Measurements from ENCODE around the gene MED27.

MED27 gene

DNA sequence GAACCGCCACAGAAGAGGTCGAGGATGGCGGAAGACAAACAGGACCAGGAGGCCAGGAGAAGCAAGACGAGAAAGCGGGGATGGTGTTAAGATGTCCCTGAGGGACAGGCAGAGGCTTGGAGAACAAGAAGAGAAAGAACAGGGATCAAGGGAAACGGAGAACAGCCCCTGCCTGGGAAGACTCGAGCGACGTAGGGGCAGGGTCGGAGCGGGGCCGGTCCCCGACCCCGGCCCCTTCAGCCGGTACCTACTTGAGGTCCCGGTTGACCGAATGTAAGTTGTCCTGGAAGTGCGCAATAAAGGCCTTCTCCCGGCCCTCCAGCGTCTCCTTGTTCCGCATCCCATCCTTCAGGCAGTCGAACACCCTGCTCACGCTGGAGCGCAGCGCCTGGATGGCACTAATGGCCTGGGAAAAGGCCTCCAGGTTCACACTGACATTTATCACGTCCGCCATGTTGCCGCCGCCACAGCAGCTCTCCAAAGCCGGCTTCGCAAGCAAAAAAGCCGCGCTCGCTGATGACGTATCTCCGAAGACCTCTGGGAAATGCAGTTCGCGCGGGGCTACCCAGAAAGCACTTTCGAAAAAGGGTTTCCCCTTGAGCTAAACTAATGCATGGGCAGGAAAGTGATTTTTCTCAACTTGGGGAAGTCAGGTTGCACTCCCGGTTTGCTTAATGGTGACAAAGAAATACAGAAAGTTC is at the start of gene MED27:
TSS of gene MED27 (minus strand) at position 477 of the 701 bp plus-strand sequence. CDS start at position 454, 23 bp downstream.
- H3K36me3 Mint-ChIP-seq (ENCODE audit: low read depth) = peaks cover 46% of the 10 kb centered on the region
- peak; percentile 94 for DNase-seq
- peak within 1 kb of the TSS; percentile 94 for H3K27ac Mint-ChIP-seq
- H3K4me3 Mint-ChIP-seq = peak within 1 kb of the TSS; percentile 92
- H3K4me1 Mint-ChIP-seq (ENCODE audit: low read depth) = peaks cover 50% of the 10 kb centered on the region
- H3K27me3 Mint-ChIP-seq = no peaks in the 10 kb centered on the region
- H3K9me3 Mint-ChIP-seq = no peaks in the 10 kb centered on the region

DNA sequence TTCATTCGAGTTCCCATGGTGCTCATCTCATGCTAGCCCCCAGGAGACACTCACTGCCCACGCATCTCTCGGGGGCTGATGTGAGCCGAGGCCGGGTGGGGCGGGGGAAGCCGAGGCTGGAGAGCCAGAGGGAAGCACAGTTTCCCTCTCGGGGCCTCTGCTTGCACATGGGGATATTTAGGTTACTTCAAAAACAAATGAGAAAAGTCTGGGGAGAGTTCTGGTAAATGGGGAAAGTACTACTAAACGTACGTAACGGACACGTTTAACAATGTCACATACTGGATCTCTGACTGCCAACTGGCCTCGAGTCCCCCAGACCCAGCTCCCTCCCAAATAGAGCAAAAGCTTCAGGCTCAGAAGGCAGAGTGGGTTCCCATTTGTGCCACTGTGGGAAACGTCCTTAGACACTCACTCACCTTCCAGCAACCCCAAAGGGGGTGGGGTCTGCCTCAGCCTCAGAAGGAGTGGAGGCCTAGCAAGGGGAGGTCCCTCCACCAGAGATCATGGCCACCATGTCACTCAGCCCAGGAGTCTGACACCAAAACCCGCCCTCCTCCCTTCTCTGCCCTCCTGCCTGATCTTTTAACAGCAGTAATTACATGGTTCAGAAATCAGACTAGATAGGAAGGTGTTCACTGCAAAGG is 48.3 kb upstream of the MED27 start:
- Mint-ChIP-seq H3K9me3 (no peaks in the 10 kb centered on the region), H3K4me3 (no peak overlapping the region), H3K27me3 (peaks cover 91% of the 10 kb centered on the region), H3K36me3 (ENCODE audit: low read depth) (no peaks in the 10 kb centered on the region), H3K4me1 (ENCODE audit: low read depth) (peaks cover 22% of the 10 kb centered on the region), H3K27ac (no peak overlapping the region)
- no peak for DNase-seq

DNA sequence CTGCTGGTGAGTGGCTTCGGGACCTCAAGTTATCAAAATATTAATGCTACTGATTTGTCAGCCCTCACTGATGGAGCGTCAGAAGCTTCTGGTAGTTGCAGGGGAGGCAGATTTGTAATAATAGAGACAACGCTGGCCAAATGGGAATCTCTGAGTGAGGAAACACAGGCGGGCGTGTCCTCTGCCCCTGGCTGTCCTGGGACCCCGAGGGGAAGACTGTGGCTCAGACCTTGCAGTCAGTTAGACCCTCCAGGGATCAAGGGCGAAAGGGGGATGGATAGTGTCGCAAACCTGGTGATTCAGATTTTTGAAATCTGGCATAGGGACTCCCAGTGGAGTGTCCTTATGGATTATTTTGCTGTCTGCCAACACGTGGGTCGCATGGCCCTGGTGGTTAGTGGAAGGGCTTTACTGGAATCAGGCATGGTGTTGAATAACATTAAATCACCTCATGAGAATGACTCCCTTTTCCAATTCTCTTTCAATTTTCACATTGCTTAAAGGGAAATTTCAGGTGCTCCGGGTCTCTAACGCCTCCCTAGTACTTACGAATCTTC is 47.1 kb upstream of the MED27 start:
- peaks cover 22% of the 10 kb centered on the region for H3K4me1 Mint-ChIP-seq (ENCODE audit: low read depth)

GRCh38 chr9:132125944-132126679 is 46.4 kb upstream of the MED27 start:
- H3K36me3 Mint-ChIP-seq (ENCODE audit: low read depth) = no peaks in the 10 kb centered on the region
- no peaks in the 10 kb centered on the region for H3K9me3 Mint-ChIP-seq
- peaks cover 22% of the 10 kb centered on the region for H3K4me1 Mint-ChIP-seq (ENCODE audit: low read depth)
- no peak for DNase-seq
- peak overlapping the region; percentile 57 for H3K27ac Mint-ChIP-seq
- H3K27me3 Mint-ChIP-seq = peaks cover 87% of the 10 kb centered on the region
- H3K4me3 Mint-ChIP-seq = peak overlapping the region; percentile 50

More for the DNA sequence above, 47.1 kb upstream of the MED27 start:
- H3K27ac Mint-ChIP-seq = peak overlapping the region; percentile 57
- peak overlapping the region; percentile 50 for H3K4me3 Mint-ChIP-seq
- no peaks in the 10 kb centered on the region for H3K36me3 Mint-ChIP-seq (ENCODE audit: low read depth)
- no peak for DNase-seq
- no peaks in the 10 kb centered on the region for H3K9me3 Mint-ChIP-seq
- peaks cover 88% of the 10 kb centered on the region for H3K27me3 Mint-ChIP-seq

DNA sequence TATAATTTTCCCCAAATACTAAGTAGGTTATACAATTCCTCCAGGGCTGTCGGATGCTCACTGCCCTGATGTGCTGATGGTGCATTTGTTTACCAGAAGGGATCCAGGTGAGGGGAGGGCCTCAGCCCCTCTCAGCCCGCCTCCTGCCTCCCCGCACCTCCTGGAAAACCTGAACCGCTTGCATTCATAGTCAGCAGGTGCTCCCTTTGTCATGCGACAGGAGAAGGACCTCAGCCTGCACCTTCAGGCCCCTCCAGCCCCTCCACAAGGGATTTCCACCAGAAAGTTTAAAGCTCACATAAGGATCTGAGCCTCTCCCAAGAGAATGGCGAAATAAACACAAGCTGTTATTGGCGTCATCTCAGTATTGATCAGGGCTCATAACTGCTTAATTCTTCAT is 45.7 kb upstream of the MED27 start:
- H3K9me3 Mint-ChIP-seq = no peaks in the 10 kb centered on the region
- H3K4me1 Mint-ChIP-seq (ENCODE audit: low read depth) = peaks cover 22% of the 10 kb centered on the region
- no peak for DNase-seq
- no peaks in the 10 kb centered on the region for H3K36me3 Mint-ChIP-seq (ENCODE audit: low read depth)
- peaks cover 86% of the 10 kb centered on the region for H3K27me3 Mint-ChIP-seq
- no peak overlapping the region for H3K4me3 Mint-ChIP-seq
- no peak overlapping the region for H3K27ac Mint-ChIP-seq

- Mint-ChIP-seq H3K4me1 (ENCODE audit: low read depth) (peaks cover 22% of the 10 kb centered on the region), H3K27me3 (peaks cover 84% of the 10 kb centered on the region), H3K27ac (no peak overlapping the region), H3K4me3 (no peak overlapping the region), H3K36me3 (ENCODE audit: low read depth) (no peaks in the 10 kb centered on the region), H3K9me3 (no peaks in the 10 kb centered on the region)
- DNase-seq = no peak
Observed at GRCh38 chr9:132124800-132125199, 45.1 kb upstream of the MED27 start.

DNA sequence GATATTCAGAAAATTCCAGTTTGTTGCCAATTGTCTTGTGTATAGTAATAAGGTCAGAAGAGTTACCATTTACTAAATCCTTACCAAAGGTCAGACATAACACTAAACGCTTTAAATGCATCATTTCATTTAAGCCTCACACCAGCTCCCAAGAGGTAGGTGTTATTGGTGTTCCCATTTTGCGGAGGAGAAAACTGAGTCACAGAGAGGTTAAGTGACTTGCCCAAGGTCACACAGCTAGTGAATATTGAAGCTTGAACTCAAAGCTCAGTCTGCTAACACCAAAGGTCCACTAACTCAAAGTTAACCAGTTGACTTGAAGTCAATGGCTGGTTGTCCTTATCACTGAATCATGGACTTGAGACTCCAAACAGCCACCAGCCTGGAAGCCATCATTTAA is 41.4 kb upstream of the MED27 start:
- peaks cover 80% of the 10 kb centered on the region for H3K27me3 Mint-ChIP-seq
- peaks cover 10% of the 10 kb centered on the region for H3K4me1 Mint-ChIP-seq (ENCODE audit: low read depth)
- H3K36me3 Mint-ChIP-seq (ENCODE audit: low read depth) = no peaks in the 10 kb centered on the region
- no peak for DNase-seq
- no peaks in the 10 kb centered on the region for H3K9me3 Mint-ChIP-seq
- no peak overlapping the region for H3K27ac Mint-ChIP-seq
- H3K4me3 Mint-ChIP-seq = no peak overlapping the region

DNA sequence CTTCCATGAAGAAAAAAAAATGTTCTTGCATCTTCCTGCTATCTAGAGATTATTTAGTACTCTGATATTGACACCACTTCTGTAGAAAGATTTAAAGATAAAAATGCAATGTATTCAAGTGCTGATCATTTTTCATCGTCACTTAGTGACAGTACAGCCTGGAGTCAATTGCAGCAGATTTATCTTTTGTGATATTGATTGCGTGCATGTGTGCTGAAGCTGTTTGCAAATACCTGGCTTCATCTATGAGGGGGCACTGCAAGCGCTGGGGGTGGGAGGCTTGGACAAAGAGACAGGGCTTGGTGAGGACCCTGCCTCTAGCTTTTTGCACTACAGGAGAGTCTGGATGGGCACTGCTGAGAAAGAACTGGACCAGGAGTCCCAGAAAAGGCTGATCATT is 38.0 kb upstream of the MED27 start:
- no peaks in the 10 kb centered on the region for H3K9me3 Mint-ChIP-seq
- no peaks in the 10 kb centered on the region for H3K36me3 Mint-ChIP-seq (ENCODE audit: low read depth)
- H3K27me3 Mint-ChIP-seq = peaks cover 70% of the 10 kb centered on the region

GRCh38 chr9:132116583-132116982 is 36.9 kb upstream of the MED27 start:
- Mint-ChIP-seq H3K4me3 (no peak overlapping the region), H3K4me1 (ENCODE audit: low read depth) (no peaks in the 10 kb centered on the region), H3K9me3 (no peaks in the 10 kb centered on the region), H3K27me3 (peaks cover 73% of the 10 kb centered on the region), H3K36me3 (ENCODE audit: low read depth) (no peaks in the 10 kb centered on the region), H3K27ac (no peak overlapping the region)
- DNase-seq = no peak

More for the DNA sequence above, 38.0 kb upstream of the MED27 start:
- Mint-ChIP-seq H3K4me1 (ENCODE audit: low read depth) (no peaks in the 10 kb centered on the region), H3K4me3 (no peak overlapping the region), H3K27ac (no peak overlapping the region)
- no peak for DNase-seq

- no peak overlapping the region for H3K4me3 Mint-ChIP-seq
- peak; percentile 45 for DNase-seq
- no peaks in the 10 kb centered on the region for H3K9me3 Mint-ChIP-seq
- H3K27me3 Mint-ChIP-seq = peaks cover 70% of the 10 kb centered on the region
- no peaks in the 10 kb centered on the region for H3K4me1 Mint-ChIP-seq (ENCODE audit: low read depth)
- H3K27ac Mint-ChIP-seq = no peak overlapping the region
- H3K36me3 Mint-ChIP-seq (ENCODE audit: low read depth) = no peaks in the 10 kb centered on the region
Observed at GRCh38 chr9:132114102-132114707, 34.5 kb upstream of the MED27 start.

DNA sequence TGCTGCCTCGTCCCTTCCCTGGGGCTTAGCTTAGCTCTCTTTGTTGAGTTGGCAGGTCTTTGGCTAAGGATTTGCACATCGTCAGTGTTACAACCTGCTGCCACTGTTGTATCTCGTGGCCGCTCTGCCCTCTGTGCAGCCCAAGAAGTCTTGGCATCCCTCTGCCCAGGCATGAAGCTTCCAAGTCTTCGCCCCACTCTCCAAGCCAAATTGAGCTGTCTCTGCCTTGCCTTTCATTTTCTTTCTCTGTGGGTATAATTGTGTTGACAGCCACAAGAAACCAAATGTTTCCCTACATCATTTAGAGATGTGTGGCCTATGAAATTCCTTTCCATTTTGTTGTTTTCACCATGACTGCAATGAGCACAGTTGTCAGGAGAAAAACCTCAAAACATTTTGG is 29.6 kb upstream of the MED27 start:
- no peak for DNase-seq
- H3K9me3 Mint-ChIP-seq = no peaks in the 10 kb centered on the region
- H3K4me3 Mint-ChIP-seq = no peak overlapping the region
- peaks cover 4% of the 10 kb centered on the region for H3K4me1 Mint-ChIP-seq (ENCODE audit: low read depth)
- H3K27me3 Mint-ChIP-seq = peaks cover 67% of the 10 kb centered on the region
- no peaks in the 10 kb centered on the region for H3K36me3 Mint-ChIP-seq (ENCODE audit: low read depth)
- H3K27ac Mint-ChIP-seq = no peak overlapping the region

- no peaks in the 10 kb centered on the region for H3K9me3 Mint-ChIP-seq
- no peaks in the 10 kb centered on the region for H3K36me3 Mint-ChIP-seq (ENCODE audit: low read depth)
- H3K4me3 Mint-ChIP-seq = no peak overlapping the region
- DNase-seq = no peak
- H3K4me1 Mint-ChIP-seq (ENCODE audit: low read depth) = peaks cover 4% of the 10 kb centered on the region
- no peak overlapping the region for H3K27ac Mint-ChIP-seq
- peaks cover 65% of the 10 kb centered on the region for H3K27me3 Mint-ChIP-seq
Observed at GRCh38 chr9:132108728-132109127, 29.1 kb upstream of the MED27 start.

- no peak overlapping the region for H3K27ac Mint-ChIP-seq
- H3K27me3 Mint-ChIP-seq = peaks cover 63% of the 10 kb centered on the region
- H3K4me3 Mint-ChIP-seq = no peak overlapping the region
- peaks cover 2% of the 10 kb centered on the region for H3K9me3 Mint-ChIP-seq
- H3K36me3 Mint-ChIP-seq (ENCODE audit: low read depth) = no peaks in the 10 kb centered on the region
- no peak for DNase-seq
- peaks cover 5% of the 10 kb centered on the region for H3K4me1 Mint-ChIP-seq (ENCODE audit: low read depth)
Observed at GRCh38 chr9:132099741-132100407, 20.2 kb upstream of the MED27 start.

- peaks cover 2% of the 10 kb centered on the region for H3K9me3 Mint-ChIP-seq
- H3K4me1 Mint-ChIP-seq (ENCODE audit: low read depth) = peaks cover 12% of the 10 kb centered on the region
- no peaks in the 10 kb centered on the region for H3K36me3 Mint-ChIP-seq (ENCODE audit: low read depth)
- no peak overlapping the region for H3K27ac Mint-ChIP-seq
- DNase-seq = no peak
- peaks cover 62% of the 10 kb centered on the region for H3K27me3 Mint-ChIP-seq
- no peak overlapping the region for H3K4me3 Mint-ChIP-seq
Observed at GRCh38 chr9:132099167-132099566, 19.5 kb upstream of the MED27 start.
